HCT116 (cell line): ENCODE results near the gene CCDC179. TPM values are rescaled to one million over a fixed set of nuclear protein-coding genes. Genes with fewer than 3 reads are reported as not detected.

Source experiments
- ATAC-seq: fragments of 200-7000 bp; cut with Tn5 transposase; 2 replicates; pipeline ENCODE4 v1.9.1; 2020; ENCODE audit warnings: mild to moderate bottlenecking, moderate library complexity
- BruUV-seq: library from RNA; stranded (reverse); fragments of 400-500 nt; replicated peaks from 2 replicates; lab custom pipeline; 2021; lab: Mats Ljungman, UMichigan
- CTCF ChIA-PET: fragments of 300-600 bp; sonication (Branson Sonifier 250); formaldehyde crosslinking; loops from one replicate; lab custom pipeline; 2021; ENCODE audit warnings: antibody characterized with exemption; lab: Charles Lee
- POLR2A ChIA-PET: fragments of 300-600, 350-600 bp; sonication (Branson Sonifier 250); formaldehyde crosslinking; loops from one replicate; lab custom pipeline; 2021; ENCODE audit warnings: antibody characterized with exemption; lab: Charles Lee
- RAD21 ChIA-PET, 2 experiments: fragments of 300-600 bp; sonication (Branson Sonifier 250); formaldehyde crosslinking; loops; one replicate each; lab custom pipeline; 2023; ENCODE audit warnings: low total read pairs in 2 of 2; ENCODE audit not compliant: uncharacterized antibody in 2 of 2, unreplicated experiment in 2 of 2, low non-redundant PET in 1 of 2; lab: Charles Lee
- DNase-seq: peaks from one replicate; pipeline ENCODE4 v3.0.0-alpha.2; 2010; ENCODE audit warnings: low read depth, low spot score
- H2AFZ ChIP-seq: fragments of 200-600 bp; shearing (Covaris generic), sonication (generic); 2 replicates; pipeline ENCODE4 v1.6.1; 2017; ENCODE audit warnings: low read depth, mixed run types, mixed read lengths, antibody characterized with exemption, low read length; ENCODE audit not compliant: poor library complexity, severe bottlenecking
- H3K27ac ChIP-seq: 2 replicates; pipeline ENCODE4 v1.5.1; 2012; ENCODE audit warnings: low read depth, low read length
- H3K27me3 ChIP-seq: fragments of 200-600 bp; sonication (generic); 2 replicates; pipeline ENCODE4 v1.6.1; 2016; ENCODE audit warnings: mixed run types, low read length, mixed read lengths; ENCODE audit not compliant: insufficient read depth
- H3K36me3 ChIP-seq, 2 experiments: fragments of 200-500 bp in 1 of 2; fragments of 200-600 bp in 1 of 2; sonication (Bioruptor generic) in 1 of 2; sonication (generic) in 1 of 2; 2 replicates each; pipeline versions ENCODE4 v1.5.1 to v1.6.1; 2014 to 2016; ENCODE audit warnings: low read length in 2 of 2, inconsistent platforms in 1 of 2, mixed read lengths in 1 of 2, mixed run types in 1 of 2; ENCODE audit not compliant: insufficient read depth in 2 of 2, control insufficient read depth in 1 of 2
- H3K4me1 ChIP-seq, 2 experiments: fragments of 200-600 bp in 1 of 2; sonication (generic) in 1 of 2; 2 replicates each; pipeline versions ENCODE4 v1.5.1 to v1.6.1; 2012 to 2017; ENCODE audit warnings: low read length in 2 of 2, inconsistent platforms in 1 of 2, mild to moderate bottlenecking in 1 of 2, mixed read lengths in 1 of 2, mixed run types in 1 of 2, moderate library complexity in 1 of 2; ENCODE audit not compliant: insufficient read depth in 2 of 2, control insufficient read depth in 1 of 2
- H3K4me2 ChIP-seq: fragments of 200-600 bp; sonication (generic); 2 replicates; pipeline ENCODE4 v1.6.1; 2017; ENCODE audit warnings: mixed run types, low read length, mixed read lengths
- H3K4me3 ChIP-seq, 2 experiments: fragments of 200-600 bp in 1 of 2; sonication (generic) in 1 of 2; replicated peaks in 1 of 2; 2 replicates each; pipeline ENCODE4 v1.5.1; 2011 to 2016; ENCODE audit warnings: low read length in 2 of 2, control low read depth in 1 of 2, low read depth in 1 of 2, mild to moderate bottlenecking in 1 of 2, mixed read lengths in 1 of 2, mixed run types in 1 of 2
- H3K79me2 ChIP-seq: fragments of 200-600 bp; sonication (generic); 2 replicates; pipeline ENCODE4 v1.6.1; 2017; ENCODE audit warnings: mild to moderate bottlenecking, mixed run types, low read length, moderate library complexity, mixed read lengths; ENCODE audit not compliant: insufficient read depth
- H3K9ac ChIP-seq: fragments of 200-600 bp; sonication (generic); 2 replicates; pipeline ENCODE4 v1.6.1; 2016; ENCODE audit warnings: low read length, mixed read lengths
- H3K9me2 ChIP-seq: fragments of 200-600 bp; sonication (generic), shearing (Covaris generic); 2 replicates; pipeline ENCODE4 v1.6.1; 2017; ENCODE audit warnings: mixed run types, mild to moderate bottlenecking, moderate library complexity; ENCODE audit not compliant: insufficient read depth
- H3K9me3 ChIP-seq, 2 experiments: fragments of 200-500 bp in 1 of 2; fragments of 200-600 bp in 1 of 2; sonication (Bioruptor generic) in 1 of 2; sonication (generic) in 1 of 2; 2 replicates each; pipeline ENCODE4 v1.6.1; 2014 to 2017; ENCODE audit warnings: low read length in 2 of 2, mixed read lengths in 2 of 2, inconsistent platforms in 1 of 2, low read depth in 1 of 2, mild to moderate bottlenecking in 1 of 2, mixed run types in 1 of 2, moderate library complexity in 1 of 2; ENCODE audit not compliant: control insufficient read depth in 1 of 2, insufficient read depth in 1 of 2
- H4K20me1 ChIP-seq: fragments of 200-600 bp; sonication (generic), shearing (Covaris generic); 2 replicates; pipeline ENCODE4 v1.6.1; 2017; ENCODE audit warnings: mixed run types, mild to moderate bottlenecking, moderate library complexity; ENCODE audit not compliant: insufficient read depth
- CBX3 ChIP-seq: IDR thresholded peaks from 2 replicates; pipeline ENCODE4 v1.6.1; 2012; ENCODE audit warnings: low read depth
- CEBPB ChIP-seq: IDR thresholded peaks from 2 replicates; pipeline ENCODE4 v1.6.1; 2012; ENCODE audit warnings: low read depth
- CTCF ChIP-seq, 3 experiments: fragments of 200-600 bp in 1 of 3; sonication (generic) in 1 of 3; IDR thresholded peaks in 2 of 3; conservative IDR thresholded peaks in 1 of 3; 2 replicates each; pipeline ENCODE4 v1.5.1; 2012 to 2017; ENCODE audit warnings: low read depth in 2 of 3, low read length in 2 of 3, antibody characterized with exemption in 1 of 3, borderline replicate concordance in 1 of 3, control low read depth in 1 of 3, mild to moderate bottlenecking in 1 of 3, mixed read lengths in 1 of 3, mixed run types in 1 of 3, moderate library complexity in 1 of 3; ENCODE audit not compliant: insufficient read depth in 1 of 3
- ELF1 ChIP-seq: IDR thresholded peaks from 2 replicates; pipeline ENCODE4 v1.6.1; 2012; ENCODE audit warnings: low read depth, borderline replicate concordance
- EZH2phosphoT487 ChIP-seq: fragments of 200-600 bp; IDR thresholded peaks from 2 replicates; pipeline ENCODE4 v1.6.1; 2018; ENCODE audit warnings: antibody characterized with exemption, borderline replicate concordance
- FOSL1 ChIP-seq: IDR thresholded peaks from 2 replicates; pipeline ENCODE4 v1.6.1; 2012; ENCODE audit warnings: low read depth
- JUND ChIP-seq: IDR thresholded peaks from 2 replicates; pipeline ENCODE4 v1.6.1; 2012
- MAX ChIP-seq: IDR thresholded peaks from 2 replicates; pipeline ENCODE4 v1.6.1; 2012
- POLR2AphosphoS5 ChIP-seq: IDR thresholded peaks from 2 replicates; pipeline ENCODE4 v1.6.1; 2011; ENCODE audit warnings: mild to moderate bottlenecking, low read depth, low read length, moderate library complexity
- RAD21 ChIP-seq: IDR thresholded peaks from 2 replicates; pipeline ENCODE4 v1.6.1; 2012; ENCODE audit warnings: low read depth, mild to moderate bottlenecking
- REST ChIP-seq: IDR thresholded peaks from 2 replicates; pipeline ENCODE4 v1.6.1; 2012; ENCODE audit warnings: low read depth
- SIN3A ChIP-seq: IDR thresholded peaks from 2 replicates; pipeline ENCODE4 v1.6.1; 2012; ENCODE audit warnings: low read depth
- SP1 ChIP-seq: IDR thresholded peaks from 2 replicates; pipeline ENCODE4 v1.6.1; 2012; ENCODE audit warnings: low read depth
- YY1 ChIP-seq: IDR thresholded peaks from 2 replicates; pipeline ENCODE4 v1.6.1; 2011; ENCODE audit warnings: low read length, low read depth, moderate library complexity, mild to moderate bottlenecking; ENCODE audit not compliant: insufficient replicate concordance; ENCODE audit errors: extremely low read depth
- ZBTB33 ChIP-seq: IDR thresholded peaks from 2 replicates; pipeline ENCODE4 v1.6.1; 2011; ENCODE audit warnings: mild to moderate bottlenecking, low read length, moderate library complexity; ENCODE audit not compliant: insufficient replicate concordance; ENCODE audit errors: extremely low read depth
- intact Hi-C: fragments of 100-400 bp; cut with micrococcal nuclease; formaldehyde crosslinking; loops from 2 replicates; pipeline ENCODE4 v1.10.0; 2022
- total RNA-seq: library from RNA; stranded (reverse); gene quantifications from one replicate; pipeline ENCODE4 v1.2.1, GENCODE V29; 2021; ENCODE audit not compliant: unreplicated experiment

CCDC179 gene
- total RNA-seq, 1 experiment from 2014 or later, result not detected

GRCh38 chr11:22851477-22851876, 8.8 kb downstream of the CCDC179 start:
- no peaks in the 10 kb centered on the region for H3K4me1 ChIP-seq

More at GRCh38 chr11:22851477-22851876, 8.8 kb downstream of the CCDC179 start:
- Histone ChIP-seq H3K27me3 (no peaks in the 10 kb centered on the region), H3K9me3 (no peaks in the 10 kb centered on the region), H3K9me2 (no peaks in the 10 kb centered on the region), H2AFZ (no peak overlapping the region), H3K4me2 (no peak overlapping the region), H3K9ac (no peak overlapping the region), H3K4me3 (no peak overlapping the region), H3K36me3 (no peaks in the 10 kb centered on the region), H3K27ac (no peak overlapping the region), H4K20me1 (no peaks in the 10 kb centered on the region), H3K79me2 (no peaks in the 10 kb centered on the region)
- DNase-seq (no peak), ATAC-seq (no peak)
- ChIA-PET CTCF (no interaction called here), POLR2A (no interaction called here), RAD21 (no interaction called here)
- intact Hi-C loops, result no loop called here
- TF ChIP-seq CBX3 (no peak), ELF1 (no peak), REST (no peak), JUND (no peak), YY1 (no peak), SIN3A (no peak), CEBPB (no peak), ZBTB33 (no peak), FOSL1 (no peak), CTCF (IDR thresholded peaks at IDR 0.05 in 2 of 3, conservative IDR thresholded peaks at IDR 0.05 in 1 of 3; ENCODE audit: borderline replicate concordance in 1 of 3, insufficient read depth in 1 of 3, low read depth in 2 of 3, low read length in 2 of 3) (no peak), RAD21 (no peak), MAX (no peak), POLR2AphosphoS5 (no peak), EZH2phosphoT487 (no peak), SP1 (no peak)
- BruUV-seq, result no TSS peak
